D721Med (cell line): ENCODE measurements around the gene SLIT1.
A peak's percentile ranks its signal among the peaks of the same experiment; 100 is the strongest.

Source experiments
- DNase-seq: peaks from one replicate; pipeline ENCODE4 v3.0.0; 2011; ENCODE audit warnings: low spot score; ENCODE audit not compliant: insufficient read length
- FAIRE-seq: peaks from 2 replicates; lab custom pipeline; 2011; peaks lifted over from hg19 to GRCh38; lab: Jason Lieb, UNC
- CTCF ChIP-seq: IDR thresholded peaks from 2 replicates; pipeline ENCODE4 v1.5.1; 2012; ENCODE audit warnings: mild to moderate bottlenecking, control low read depth; ENCODE audit not compliant: insufficient read depth; ENCODE audit errors: missing control alignments

The SLIT1 gene

GRCh38 chr10:97140049-97140846 lies 45.5 kb downstream of the SLIT1 start:
- FAIRE-seq, result no peak
- TF ChIP-seq CTCF, result no peak
- no peak for DNase-seq

DNA sequence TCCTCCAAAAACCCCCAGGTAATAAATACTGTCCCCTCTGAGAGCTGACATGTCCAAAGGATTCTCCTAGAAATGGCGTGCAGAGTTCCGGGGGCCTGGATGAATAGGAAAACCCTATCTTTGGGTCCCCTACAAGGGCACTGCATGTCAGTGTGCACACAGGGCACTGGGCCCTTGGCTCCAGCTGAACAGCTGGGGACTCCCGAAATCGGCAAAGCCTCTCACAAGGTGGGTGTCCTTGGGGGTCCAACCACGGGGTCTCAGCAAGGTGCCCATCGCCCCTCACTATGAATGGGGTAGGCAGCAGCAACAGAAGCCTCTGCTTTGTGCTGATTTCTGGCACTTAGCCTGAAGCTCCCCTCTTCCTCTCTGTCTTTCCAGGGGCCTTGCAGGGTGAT lies 46.1 kb downstream of the SLIT1 start:
- no peak for TF ChIP-seq CTCF
- FAIRE-seq, result no peak
- DNase-seq, result no peak

- DNase-seq (no peak), FAIRE-seq (no peak)
- no peak for TF ChIP-seq CTCF
Observed at GRCh38 chr10:97138846-97139245, 46.9 kb downstream of the SLIT1 start.

DNA sequence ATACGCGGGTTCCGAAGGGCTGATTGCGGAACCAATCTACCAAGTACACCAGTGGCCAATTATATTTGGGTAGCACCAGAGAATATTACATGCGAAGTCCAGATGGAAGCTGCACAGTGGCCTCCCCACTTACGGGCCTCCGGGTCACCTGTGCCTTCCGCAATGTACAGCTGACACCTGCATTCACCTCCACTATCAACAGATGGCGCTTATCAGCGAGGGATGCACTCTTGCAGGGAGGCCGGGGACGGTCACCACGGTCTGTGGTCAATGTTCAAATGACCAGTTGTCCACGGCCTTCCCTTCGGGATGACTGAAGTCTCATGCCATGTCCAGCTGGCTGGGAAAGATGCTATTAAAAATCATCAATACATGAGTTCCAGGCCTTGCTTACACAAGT lies 47.6 kb downstream of the SLIT1 start:
- no peak for FAIRE-seq
- no peak for DNase-seq
- peak; percentile 32 for TF ChIP-seq CTCF

DNA sequence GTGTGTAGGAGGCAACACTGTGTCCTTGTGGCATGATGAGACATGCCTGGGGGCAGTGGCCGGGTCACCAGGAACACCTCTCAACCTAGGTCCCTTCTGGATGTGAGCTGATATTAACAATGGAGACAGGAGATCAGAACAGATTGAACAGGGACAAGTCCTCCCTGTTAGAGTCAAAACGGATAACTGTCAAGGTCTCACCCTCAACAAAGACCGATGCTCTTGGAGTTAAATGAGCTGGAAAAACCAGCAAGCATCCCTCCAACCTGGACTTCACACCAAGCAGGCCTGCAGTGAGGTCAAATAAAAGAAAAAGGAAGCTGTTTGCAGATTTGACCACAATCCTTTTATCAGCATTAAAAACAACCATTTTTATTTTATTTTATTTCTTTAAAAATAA lies 49.0 kb downstream of the SLIT1 start:
- no peak for TF ChIP-seq CTCF

DNA sequence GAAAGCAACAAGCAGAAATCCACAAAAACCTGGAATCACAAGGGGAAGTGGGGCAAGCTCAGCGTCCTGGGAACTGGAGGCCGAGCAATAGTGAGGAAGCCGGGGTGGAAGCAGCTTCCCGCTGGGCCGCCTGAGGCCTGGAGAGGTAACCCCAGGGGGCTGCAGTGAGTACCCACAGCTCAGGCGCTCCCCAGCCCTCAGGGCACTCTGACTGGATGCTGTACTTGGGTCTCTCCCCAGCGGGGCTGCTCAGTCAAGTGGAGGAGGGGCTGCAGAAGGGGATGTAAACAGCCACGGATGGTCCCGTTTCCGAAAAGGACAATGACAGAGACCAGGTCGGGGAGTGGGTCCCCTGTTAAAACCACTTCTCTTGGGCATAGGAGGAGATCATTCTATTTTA lies 50.3 kb downstream of the SLIT1 start:
- no peak for TF ChIP-seq CTCF
- FAIRE-seq (no peak), DNase-seq (no peak)

More for the DNA sequence above, 49.0 kb downstream of the SLIT1 start:
- no peak for FAIRE-seq
- DNase-seq, result no peak

- no peak for FAIRE-seq
Observed at GRCh38 chr10:97134983-97135382, 50.8 kb downstream of the SLIT1 start.

More at GRCh38 chr10:97134983-97135382, 50.8 kb downstream of the SLIT1 start:
- TF ChIP-seq CTCF, result no peak
- DNase-seq, result no peak
